Measurements from ENCODE around the gene ANXA2R. TPM values are rescaled to one million over a fixed set of nuclear protein-coding genes. Genes with fewer than 3 reads are reported as not detected.

The ANXA2R gene
- total and polyA plus RNA-seq, 9 of the 15 experiments (the other 6 are each of a cell fraction or from before 2014, with no cell fraction given) = 2.1 to 4.8 (median 3.4) TPM

- Histone ChIP-seq H4K20me1 (replicated peaks; ENCODE audit: control insufficient read depth, insufficient read depth, low read length) (no peaks in the 10 kb centered on the region), H3K9me3 (replicated peaks; ENCODE audit: control insufficient read depth, insufficient read depth, low read depth, low read length) (no peaks in the 10 kb centered on the region), H3K4me1 (replicated peaks in 1 of 2; ENCODE audit: control insufficient read depth in 2 of 2, insufficient read depth in 2 of 2, low read length in 2 of 2) (peaks cover 0 to 7% of the 10 kb centered on the region in 2 experiments; a peak in 1 of 5 replicates), H3K36me3 (ENCODE audit: control insufficient read depth, insufficient read depth, low read length) (no peaks in the 10 kb centered on the region), H3K27me3 (ENCODE audit: control insufficient read depth in 2 of 2, insufficient read depth in 2 of 2, low read length in 2 of 2) (no peaks in the 10 kb centered on the region), H3K4me2 (ENCODE audit: insufficient read depth, low read length) (no peak overlapping the region), H3K4me3 (no peak overlapping the region), H2AFZ (ENCODE audit: low read depth, low read length) (no peak overlapping the region), H3K9ac (ENCODE audit: insufficient read depth in 1 of 2, low read depth in 2 of 2, low read length in 2 of 2) (no peak overlapping the region), H3K27ac (ENCODE audit: extremely low read depth, low read depth, low read length) (no peak overlapping the region), H3K79me2 (ENCODE audit: control insufficient read depth, insufficient read depth, low read length) (no peaks in the 10 kb centered on the region), H3K9me1 (ENCODE audit: control insufficient read depth, insufficient read depth, low read length) (no peaks in the 10 kb centered on the region)
- in situ Hi-C loops (cut with MboI) = no loop called here
- ATAC-seq (no peak), FAIRE-seq (no peak), DNase-seq (ENCODE audit: extremely low read depth in 1 of 4, low spot score in 3 of 4) (no peak)
- no TSS peak for BruUV-seq (replicated peaks)
- CTCF ChIA-PET (ENCODE audit: low intra/inter-chr PET ratio) = no interaction called here
- POLR2A ChIA-PET = no interaction called here
- intact Hi-C loops (cut with micrococcal nuclease) = no loop called here
- TF ChIP-seq TBP (optimal IDR thresholded peaks at IDR 0.05; ENCODE audit: low read depth, low read length) (no peak), SMAD3 (CRISPR knock-in tag; conservative IDR thresholded peaks at IDR 0.05) (no peak), MNT (conservative IDR thresholded peaks at IDR 0.05) (no peak), SRSF1 (IDR thresholded peaks at IDR 0.05; ENCODE audit: low read depth, low read length) (no peak), ZNF316 (IDR thresholded peaks at IDR 0.05) (peak; percentile 97), ERF (CRISPR knock-in tag; IDR thresholded peaks at IDR 0.05) (no peak), POU5F1 (IDR thresholded peaks at IDR 0.05; ENCODE audit: borderline replicate concordance, low read depth, low read length, partially characterized antibody) (no peak), ARHGAP35 (IDR thresholded peaks at IDR 0.05; ENCODE audit: partially characterized antibody) (no peak), ZNF197 (CRISPR knock-in tag; IDR thresholded peaks at IDR 0.05; ENCODE audit: low read depth) (no peak), CXXC5 (CRISPR knock-in tag; IDR thresholded peaks at IDR 0.05) (no peak), ARNT (IDR thresholded peaks at IDR 0.05) (no peak), MAFF (IDR thresholded peaks at IDR 0.05; ENCODE audit: low read length) (peak; percentile 70; the same call in 1 of the 2 replicates)
- TF ChIP-seq, protein P1, sequence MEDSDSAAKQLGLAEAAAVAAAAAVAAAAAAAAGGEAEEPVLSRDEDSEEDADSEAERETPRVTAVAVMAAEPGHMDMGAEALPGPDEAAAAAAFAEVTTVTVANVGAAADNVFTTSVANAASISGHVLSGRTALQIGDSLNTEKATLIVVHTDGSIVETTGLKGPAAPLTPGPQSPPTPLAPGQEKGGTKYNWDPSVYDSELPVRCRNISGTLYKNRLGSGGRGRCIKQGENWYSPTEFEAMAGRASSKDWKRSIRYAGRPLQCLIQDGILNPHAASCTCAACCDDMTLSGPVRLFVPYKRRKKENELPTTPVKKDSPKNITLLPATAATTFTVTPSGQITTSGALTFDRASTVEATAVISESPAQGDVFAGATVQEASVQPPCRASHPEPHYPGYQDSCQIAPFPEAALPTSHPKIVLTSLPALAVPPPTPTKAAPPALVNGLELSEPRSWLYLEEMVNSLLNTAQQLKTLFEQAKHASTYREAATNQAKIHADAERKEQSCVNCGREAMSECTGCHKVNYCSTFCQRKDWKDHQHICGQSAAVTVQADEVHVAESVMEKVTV (CRISPR knock-in tag; IDR thresholded peaks at IDR 0.05) = no peak
- TF ChIP-seq, protein P2, sequence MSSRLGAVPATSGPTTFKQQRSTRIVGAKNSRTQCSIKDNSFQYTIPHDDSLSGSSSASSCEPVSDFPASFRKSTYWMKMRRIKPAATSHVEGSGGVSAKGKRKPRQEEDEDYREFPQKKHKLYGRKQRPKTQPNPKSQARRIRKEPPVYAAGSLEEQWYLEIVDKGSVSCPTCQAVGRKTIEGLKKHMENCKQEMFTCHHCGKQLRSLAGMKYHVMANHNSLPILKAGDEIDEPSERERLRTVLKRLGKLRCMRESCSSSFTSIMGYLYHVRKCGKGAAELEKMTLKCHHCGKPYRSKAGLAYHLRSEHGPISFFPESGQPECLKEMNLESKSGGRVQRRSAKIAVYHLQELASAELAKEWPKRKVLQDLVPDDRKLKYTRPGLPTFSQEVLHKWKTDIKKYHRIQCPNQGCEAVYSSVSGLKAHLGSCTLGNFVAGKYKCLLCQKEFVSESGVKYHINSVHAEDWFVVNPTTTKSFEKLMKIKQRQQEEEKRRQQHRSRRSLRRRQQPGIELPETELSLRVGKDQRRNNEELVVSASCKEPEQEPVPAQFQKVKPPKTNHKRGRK (tag; IDR thresholded peaks at IDR 0.05) = no peak
- TF ChIP-seq, protein P3, sequence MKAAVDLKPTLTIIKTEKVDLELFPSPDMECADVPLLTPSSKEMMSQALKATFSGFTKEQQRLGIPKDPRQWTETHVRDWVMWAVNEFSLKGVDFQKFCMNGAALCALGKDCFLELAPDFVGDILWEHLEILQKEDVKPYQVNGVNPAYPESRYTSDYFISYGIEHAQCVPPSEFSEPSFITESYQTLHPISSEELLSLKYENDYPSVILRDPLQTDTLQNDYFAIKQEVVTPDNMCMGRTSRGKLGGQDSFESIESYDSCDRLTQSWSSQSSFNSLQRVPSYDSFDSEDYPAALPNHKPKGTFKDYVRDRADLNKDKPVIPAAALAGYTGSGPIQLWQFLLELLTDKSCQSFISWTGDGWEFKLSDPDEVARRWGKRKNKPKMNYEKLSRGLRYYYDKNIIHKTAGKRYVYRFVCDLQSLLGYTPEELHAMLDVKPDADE (conservative IDR thresholded peaks at IDR 0.05; ENCODE audit: control insufficient read depth, low read depth, low read length) = no peak
- TF ChIP-seq, protein P4, sequence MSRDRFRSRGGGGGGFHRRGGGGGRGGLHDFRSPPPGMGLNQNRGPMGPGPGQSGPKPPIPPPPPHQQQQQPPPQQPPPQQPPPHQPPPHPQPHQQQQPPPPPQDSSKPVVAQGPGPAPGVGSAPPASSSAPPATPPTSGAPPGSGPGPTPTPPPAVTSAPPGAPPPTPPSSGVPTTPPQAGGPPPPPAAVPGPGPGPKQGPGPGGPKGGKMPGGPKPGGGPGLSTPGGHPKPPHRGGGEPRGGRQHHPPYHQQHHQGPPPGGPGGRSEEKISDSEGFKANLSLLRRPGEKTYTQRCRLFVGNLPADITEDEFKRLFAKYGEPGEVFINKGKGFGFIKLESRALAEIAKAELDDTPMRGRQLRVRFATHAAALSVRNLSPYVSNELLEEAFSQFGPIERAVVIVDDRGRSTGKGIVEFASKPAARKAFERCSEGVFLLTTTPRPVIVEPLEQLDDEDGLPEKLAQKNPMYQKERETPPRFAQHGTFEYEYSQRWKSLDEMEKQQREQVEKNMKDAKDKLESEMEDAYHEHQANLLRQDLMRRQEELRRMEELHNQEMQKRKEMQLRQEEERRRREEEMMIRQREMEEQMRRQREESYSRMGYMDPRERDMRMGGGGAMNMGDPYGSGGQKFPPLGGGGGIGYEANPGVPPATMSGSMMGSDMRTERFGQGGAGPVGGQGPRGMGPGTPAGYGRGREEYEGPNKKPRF (IDR thresholded peaks at IDR 0.05; ENCODE audit: low read depth, low read length) = no peak
These were observed 38.4 kb downstream of the ANXA2R start for GRCh38 chr5:43001748-43002147.

Data from K562 (cell line).